GM12875 (cell line): ENCODE results near the gene ARHGAP25.

Experiments used
- H3K4me3 ChIP-seq: one replicate; pipeline ENCODE4 v1.5.1; 2011; ENCODE audit warnings: low read depth, low read length, control low read depth
- CTCF ChIP-seq: IDR thresholded peaks from 2 replicates; pipeline ENCODE4 v1.5.1; 2011; ENCODE audit warnings: low read depth, mild to moderate bottlenecking, control low read depth, inconsistent platforms, low read length, moderate library complexity, borderline replicate concordance; ENCODE audit not compliant: insufficient read depth

Gene ARHGAP25

GRCh38 chr2:68835621-68836020, 101.0 kb downstream of the ARHGAP25 start:
- H3K4me3 ChIP-seq: no peak overlapping the region
- no peak for TF ChIP-seq CTCF

- peak; percentile 93 for TF ChIP-seq CTCF
Measured at GRCh38 chr2:68837164-68837860, 102.7 kb downstream of the ARHGAP25 start.

GRCh38 chr2:68837861-68838341, 103.3 kb downstream of the ARHGAP25 start:
- TF ChIP-seq CTCF: no peak
- no peak overlapping the region for H3K4me3 ChIP-seq

More at GRCh38 chr2:68837164-68837860, 102.7 kb downstream of the ARHGAP25 start:
- H3K4me3 ChIP-seq: no peak overlapping the region

- H3K4me3 ChIP-seq: no peak overlapping the region
- TF ChIP-seq CTCF: no peak
Measured at GRCh38 chr2:68838641-68839040, 104.0 kb downstream of the ARHGAP25 start.

GRCh38 chr2:68839260-68839833, 104.7 kb downstream of the ARHGAP25 start:
- no peak overlapping the region for H3K4me3 ChIP-seq
- peak; percentile 55; the same call in 1 of the 2 replicates for TF ChIP-seq CTCF

- TF ChIP-seq CTCF: no peak
- no peak overlapping the region for H3K4me3 ChIP-seq
Measured at GRCh38 chr2:68845043-68845442, 110.4 kb downstream of the ARHGAP25 start.

GRCh38 chr2:68846091-68846490, 111.5 kb downstream of the ARHGAP25 start:
- TF ChIP-seq CTCF: no peak
- no peak overlapping the region for H3K4me3 ChIP-seq
